Measurements from ENCODE around the gene C17orf107. TPM values are rescaled to one million over a fixed set of nuclear protein-coding genes. Genes with fewer than 3 reads are reported as not detected.

Gene C17orf107
- total and polyA plus RNA-seq, 2 of the 13 experiments (the other 11 are each of a cell fraction or from before 2014, with no cell fraction given), result 0.20 to 0.59 TPM

GRCh38 chr17:4948166-4948930, 49.0 kb downstream of the C17orf107 start, which contains the start of gene PFN1 (continued):
- peak; percentile 18; the same call in 1 of the 2 replicates for TF ChIP-seq ZNF788 (CRISPR knock-in tag; IDR thresholded peaks at IDR 0.05; ENCODE audit: borderline replicate concordance)
- no peak for TF ChIP-seq MED8 (CRISPR knock-in tag; IDR thresholded peaks at IDR 0.05; ENCODE audit: insufficient replicate concordance)
- 0 out of 2 replicates have a peak, but pooled peaks have one; percentile 64 for TF ChIP-seq ZFP36L1 (CRISPR knock-in tag; IDR thresholded peaks at IDR 0.05)
- TF ChIP-seq ZNF326 (CRISPR knock-in tag; IDR thresholded peaks at IDR 0.05; ENCODE audit: borderline replicate concordance), result no peak
- no peak for TF ChIP-seq HMG20A (CRISPR knock-in tag; IDR thresholded peaks at IDR 0.05; ENCODE audit: borderline replicate concordance)
- TF ChIP-seq ZBTB7A (CRISPR knock-in tag; IDR thresholded peaks at IDR 0.05), result 0 out of 2 replicates have a peak, but pooled peaks have one; percentile 37
- TF ChIP-seq SRF (IDR thresholded peaks at IDR 0.05; ENCODE audit: low read depth, low read length), result no peak
- TF ChIP-seq, protein P1, sequence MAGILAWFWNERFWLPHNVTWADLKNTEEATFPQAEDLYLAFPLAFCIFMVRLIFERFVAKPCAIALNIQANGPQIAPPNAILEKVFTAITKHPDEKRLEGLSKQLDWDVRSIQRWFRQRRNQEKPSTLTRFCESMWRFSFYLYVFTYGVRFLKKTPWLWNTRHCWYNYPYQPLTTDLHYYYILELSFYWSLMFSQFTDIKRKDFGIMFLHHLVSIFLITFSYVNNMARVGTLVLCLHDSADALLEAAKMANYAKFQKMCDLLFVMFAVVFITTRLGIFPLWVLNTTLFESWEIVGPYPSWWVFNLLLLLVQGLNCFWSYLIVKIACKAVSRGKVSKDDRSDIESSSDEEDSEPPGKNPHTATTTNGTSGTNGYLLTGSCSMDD (CRISPR knock-in tag; IDR thresholded peaks at IDR 0.05), result no peak
- TF ChIP-seq ATF2 (CRISPR knock-in tag; IDR thresholded peaks at IDR 0.05), result no peak
- TF ChIP-seq TSC22D2 (CRISPR knock-in tag; IDR thresholded peaks at IDR 0.05; ENCODE audit: borderline replicate concordance), result no peak
- TF ChIP-seq, protein P2, sequence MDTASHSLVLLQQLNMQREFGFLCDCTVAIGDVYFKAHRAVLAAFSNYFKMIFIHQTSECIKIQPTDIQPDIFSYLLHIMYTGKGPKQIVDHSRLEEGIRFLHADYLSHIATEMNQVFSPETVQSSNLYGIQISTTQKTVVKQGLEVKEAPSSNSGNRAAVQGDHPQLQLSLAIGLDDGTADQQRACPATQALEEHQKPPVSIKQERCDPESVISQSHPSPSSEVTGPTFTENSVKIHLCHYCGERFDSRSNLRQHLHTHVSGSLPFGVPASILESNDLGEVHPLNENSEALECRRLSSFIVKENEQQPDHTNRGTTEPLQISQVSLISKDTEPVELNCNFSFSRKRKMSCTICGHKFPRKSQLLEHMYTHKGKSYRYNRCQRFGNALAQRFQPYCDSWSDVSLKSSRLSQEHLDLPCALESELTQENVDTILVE (CRISPR knock-in tag; IDR thresholded peaks at IDR 0.05), result peak; percentile 50
- TF ChIP-seq MBD4 (IDR thresholded peaks at IDR 0.05; ENCODE audit: borderline replicate concordance, low read length), result no peak
- no peak for TF ChIP-seq PAWR (CRISPR knock-in tag; IDR thresholded peaks at IDR 0.05; ENCODE audit: borderline replicate concordance)
- no peak; the same call in 1 of the 2 replicates for TF ChIP-seq ARNTL (CRISPR knock-in tag; IDR thresholded peaks at IDR 0.05)
- no peak for TF ChIP-seq ATF7 (IDR thresholded peaks at IDR 0.05)
- TF ChIP-seq ATF7 (CRISPR knock-in tag; IDR thresholded peaks at IDR 0.05), result peak; percentile 76
- TF ChIP-seq HNF4G (IDR thresholded peaks at IDR 0.05; ENCODE audit: borderline replicate concordance, low read depth, low read length), result no peak; the same call in 1 of the 2 replicates
- TF ChIP-seq HNF4G (CRISPR knock-in tag; IDR thresholded peaks at IDR 0.05; ENCODE audit: borderline replicate concordance, low read depth), result peak; percentile 32; the same call in 1 of the 2 replicates
- no peak for TF ChIP-seq TEAD2 (CRISPR knock-in tag; IDR thresholded peaks at IDR 0.05)
- TF ChIP-seq NR3C1 (CRISPR knock-in tag; IDR thresholded peaks at IDR 0.05), result no peak
- no peak for TF ChIP-seq TCF7L2 (IDR thresholded peaks at IDR 0.05; ENCODE audit: low read depth, low read length)
- TF ChIP-seq ZBTB4 (CRISPR knock-in tag; IDR thresholded peaks at IDR 0.05; ENCODE audit: borderline replicate concordance), result no peak
- TF ChIP-seq ZC3H13 (CRISPR knock-in tag; IDR thresholded peaks at IDR 0.05), result peak; percentile 97

Data from HepG2 (cell line).